UCSD-AML1 (cell line): ENCODE measurements around the gene KIFC3.
"Not testable (repeated sequence)": the region's sequence is repeated elsewhere in the genome, so short reads cannot be mapped to it uniquely, and the experiment has no call there.

Experiments
- DNase-seq: peaks from one replicate; lab custom pipeline; 2025; ENCODE audit not compliant: unreplicated experiment; lab: John Stamatoyannopoulos, UW

KIFC3 gene

GRCh38 chr16:57743458-57743857 lies 58.8 kb downstream of the KIFC3 start:
- no peak for DNase-seq

- DNase-seq, result no peak
Measured at GRCh38 chr16:57742543-57742942, 59.7 kb downstream of the KIFC3 start.

GRCh38 chr16:57741660-57742191 lies 60.6 kb downstream of the KIFC3 start:
- DNase-seq, result no peak

- no peak for DNase-seq
Measured at GRCh38 chr16:57740423-57741071, 61.7 kb downstream of the KIFC3 start.

- DNase-seq, result no peak
Measured at GRCh38 chr16:57739756-57740422, 62.4 kb downstream of the KIFC3 start.

- DNase-seq, result no peak
Measured at GRCh38 chr16:57738844-57739243, 63.4 kb downstream of the KIFC3 start.

GRCh38 chr16:57736419-57737351 lies 65.6 kb downstream of the KIFC3 start:
- DNase-seq, result peak; percentile 71

GRCh38 chr16:57735755-57736418 lies 66.4 kb downstream of the KIFC3 start, which contains the start of gene KATNB1:
Gene KATNB1, plus strand, starts transcription at chr16:57735770. Its CDS starts 1,474 bp downstream, at chr16:57737244.
- no peak for DNase-seq

- DNase-seq, result peak; percentile 100
Measured at GRCh38 chr16:57734925-57735754, 67.2 kb downstream of the KIFC3 start.

- DNase-seq, result no peak
Measured at GRCh38 chr16:57734308-57734924, 67.9 kb downstream of the KIFC3 start.

- DNase-seq, result no peak
Measured at GRCh38 chr16:57732714-57733113, 69.6 kb downstream of the KIFC3 start.

GRCh38 chr16:57732037-57732436 lies 70.3 kb downstream of the KIFC3 start:
- no peak for DNase-seq

- DNase-seq, result no peak
Measured at GRCh38 chr16:57730771-57731730, 71.2 kb downstream of the KIFC3 start.

GRCh38 chr16:57729852-57730251 lies 72.4 kb downstream of the KIFC3 start:
- not testable (repeated sequence) for DNase-seq

- DNase-seq, result no peak
Measured at GRCh38 chr16:57729182-57729484, 73.2 kb downstream of the KIFC3 start.

GRCh38 chr16:57728336-57729181 lies 73.7 kb downstream of the KIFC3 start:
- DNase-seq, result no peak

- DNase-seq, result no peak
Measured at GRCh38 chr16:57727610-57728009, 74.7 kb downstream of the KIFC3 start.
